Esophagus muscularis mucosa (tissue), 3 donors: ENCODE measurements around the gene FMN2.

ENCODE experiments used
- CTCF ChIP-seq, 3 experiments: fragments of 200-600 bp in 2 of 3; fragments of 450-650 bp in 1 of 3; sonication (generic) in 2 of 3; IDR thresholded peaks; one replicate each; pipeline ENCODE4 v1.5.1; 2017 to 2019; ENCODE audit warnings: antibody characterized with exemption in 3 of 3, mild to moderate bottlenecking in 2 of 3, moderate library complexity in 1 of 3
- POLR2A ChIP-seq: fragments of 450-650 bp; IDR thresholded peaks from one replicate; pipeline ENCODE4 v1.6.1; 2017; ENCODE audit warnings: antibody characterized with exemption, moderate library complexity, mild to moderate bottlenecking, low read depth

GRCh38 chr1:240344918-240345317 is 253.2 kb downstream of the FMN2 start:
- TF ChIP-seq CTCF (IDR thresholded peaks at IDR 0.05) (no peak), POLR2A (no peak)
